HepG2 (cell line): Measurements from ENCODE around the gene EFNA4. TPM values are rescaled to one million over a fixed set of nuclear protein-coding genes. Genes with fewer than 3 reads are reported as not detected.

Source experiments
- ARID3A ChIP-seq: IDR thresholded peaks from 2 replicates; pipeline ENCODE4 v1.6.1; 2012; ENCODE audit warnings: low read depth, low read length, improper control_type of control experiment
- ARID5B ChIP-seq: IDR thresholded peaks from 2 replicates; pipeline ENCODE4 v1.4.0; 2020; ENCODE audit warnings: mild to moderate bottlenecking, missing genetic modification reagents
- ATF4 ChIP-seq, 2 experiments: fragments of 450-650 bp in 1 of 2; sonication (generic) in 1 of 2; formaldehyde crosslinking; IDR thresholded peaks; 2 replicates each; pipeline versions ENCODE4 v1.5.0 to v1.8.0; 2020 to 2022; ENCODE audit warnings: mild to moderate bottlenecking in 1 of 2, missing genetic modification reagents in 1 of 2
- BHLHE40 ChIP-seq: IDR thresholded peaks from 2 replicates; pipeline ENCODE4 v1.6.1; 2011; ENCODE audit warnings: low read length, improper control_type of control experiment
- GABPB1 ChIP-seq: IDR thresholded peaks from 2 replicates; pipeline ENCODE4 v1.6.1; 2016; ENCODE audit warnings: mild to moderate bottlenecking, missing genetic modification reagents, moderate library complexity, missing compliant biosample characterization
- HOXA5 ChIP-seq: sonication (generic); formaldehyde crosslinking; IDR thresholded peaks from 2 replicates; pipeline ENCODE4 v1.4.0; 2020; ENCODE audit warnings: missing genetic modification reagents
- ISX ChIP-seq: sonication (generic); formaldehyde crosslinking; conservative IDR thresholded peaks from 2 replicates; pipeline ENCODE4 v1.5.0; 2020; ENCODE audit warnings: missing genetic modification reagents
- MYC ChIP-seq: sonication (generic); formaldehyde crosslinking; IDR thresholded peaks from 2 replicates; pipeline ENCODE4 v1.9.0; 2021; ENCODE audit warnings: missing genetic modification reagents, borderline replicate concordance
- SALL1 ChIP-seq: sonication (generic); formaldehyde crosslinking; IDR thresholded peaks from 2 replicates; pipeline ENCODE4 v1.8.0; 2022; ENCODE audit warnings: mild to moderate bottlenecking, missing genetic modification reagents
- SATB2 ChIP-seq: sonication (generic); formaldehyde crosslinking; IDR thresholded peaks from 2 replicates; pipeline ENCODE4 v1.5.0; 2020; ENCODE audit warnings: missing genetic modification reagents
- THAP11 ChIP-seq: IDR thresholded peaks from 2 replicates; pipeline ENCODE4 v1.6.1; 2016; ENCODE audit warnings: missing biosample characterization, missing genetic modification reagents
- ZBTB7A ChIP-seq: sonication (generic); formaldehyde crosslinking; IDR thresholded peaks from 2 replicates; pipeline ENCODE4 v1.8.0; 2022; ENCODE audit warnings: mild to moderate bottlenecking, missing genetic modification reagents
- ZFP90 ChIP-seq: sonication (generic); formaldehyde crosslinking; IDR thresholded peaks from 2 replicates; pipeline ENCODE4 v1.8.0; 2022; ENCODE audit warnings: missing genetic modification reagents, mild to moderate bottlenecking, inconsistent platforms, borderline replicate concordance
- ZMYM3 ChIP-seq: sonication (generic); formaldehyde crosslinking; IDR thresholded peaks from 2 replicates; pipeline ENCODE4 v1.5.1; 2020; ENCODE audit warnings: mild to moderate bottlenecking, missing genetic modification reagents
- ZNF12 ChIP-seq: sonication (generic); formaldehyde crosslinking; IDR thresholded peaks from 2 replicates; pipeline ENCODE4 v1.5.0; 2020; ENCODE audit warnings: missing genetic modification reagents
- ZNF564 ChIP-seq: sonication (generic); formaldehyde crosslinking; IDR thresholded peaks from 2 replicates; pipeline ENCODE4 v1.8.1; 2023; ENCODE audit warnings: mild to moderate bottlenecking, missing genetic modification reagents
- ZNF772 ChIP-seq: sonication (generic); formaldehyde crosslinking; IDR thresholded peaks from 2 replicates; pipeline ENCODE4 v1.5.0; 2020; ENCODE audit warnings: mild to moderate bottlenecking, missing genetic modification reagents
- ZNF841 ChIP-seq: sonication (generic); formaldehyde crosslinking; IDR thresholded peaks from 2 replicates; pipeline ENCODE4 v1.8.1; 2023; ENCODE audit warnings: missing genetic modification reagents, borderline replicate concordance
- polyA plus RNA-seq, 8 experiments: library from polyadenylated mRNA; depleted of rRNA in 3 of 8; stranded (reverse) in 7 of 8; unstranded in 1 of 8; fragments of >200 nt; fragmentation: Illumina TruSeq in 4 of 8; extraction: Trizol in 4 of 8; gene quantifications; 2 replicates each; pipeline versions ENCODE4 v1.2.1 to v1.2.3, GENCODE V29; 2011 to 2016; ENCODE audit warnings: low read depth in 4 of 8, missing spikeins in 1 of 8, mixed read lengths in 1 of 8; ENCODE audit not compliant: insufficient read depth in 1 of 8
- total RNA-seq, 5 experiments: library from RNA; depleted of rRNA; stranded (reverse); fragments of >200 nt; fragmentation: Illumina TruSeq; extraction: Trizol; gene quantifications; 2 replicates each; pipeline ENCODE4 v1.2.3, GENCODE V29; 2016; ENCODE audit warnings: low read depth in 1 of 5
- TF ChIP-seq, protein P1 (sequence below): fragments of 450-650 bp; IDR thresholded peaks from 2 replicates; pipeline ENCODE4 v1.6.1; 2016
- TF ChIP-seq, protein P2 (sequence below): sonication (generic); formaldehyde crosslinking; IDR thresholded peaks from 2 replicates; pipeline ENCODE4 v1.5.0; 2020; ENCODE audit warnings: mild to moderate bottlenecking, missing genetic modification reagents

EFNA4 gene
- total and polyA plus RNA-seq, 2 of the 13 experiments (the other 11 are each of a cell fraction or from before 2014, with no cell fraction given): 12.0 to 17.2 TPM

DNA sequence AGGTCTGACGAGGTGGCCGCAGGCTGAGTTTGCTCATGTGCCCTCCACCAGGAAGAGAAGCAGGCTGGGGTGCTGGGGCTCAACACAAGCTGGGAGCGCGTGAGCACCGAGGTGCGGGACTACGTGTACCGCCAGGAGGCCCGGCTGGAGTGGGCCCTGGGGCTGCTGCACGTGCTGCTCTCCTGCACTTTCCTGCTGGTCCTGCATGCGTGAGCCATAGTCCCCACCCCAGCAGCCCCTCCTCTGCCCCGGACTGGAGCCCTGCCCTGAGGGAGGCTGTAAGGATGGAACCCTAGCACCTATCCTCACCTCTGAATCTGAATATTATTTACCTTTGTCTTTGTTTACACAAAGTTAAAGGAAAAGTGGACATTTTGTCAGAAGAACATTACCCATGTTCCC lies 20.2 kb upstream of the EFNA4 start (continued):
- TF ChIP-seq ARID5B (CRISPR knock-in tag) (peak; percentile 15; the same call in 1 of the 2 replicates), ATF4 (CRISPR knock-in tag; IDR thresholded peaks at IDR 0.05) (no peak), ARID3A (no peak), BHLHE40 (peak; percentile 88), ZNF841 (CRISPR knock-in tag) (no peak), SATB2 (CRISPR knock-in tag) (no peak), SALL1 (CRISPR knock-in tag) (peak; percentile 24; the same call in 1 of the 2 replicates), ZNF772 (0 out of 2 replicates have a peak, but pooled peaks have one; percentile 25), ZNF12 (CRISPR knock-in tag) (0 out of 2 replicates have a peak, but pooled peaks have one; percentile 20), GABPB1 (CRISPR knock-in tag) (peak; percentile 45; the same call in 1 of the 2 replicates), ZNF564 (no peak), ISX (CRISPR knock-in tag) (no peak), THAP11 (CRISPR knock-in tag) (no peak), ZMYM3 (CRISPR knock-in tag) (no peak), HOXA5 (CRISPR knock-in tag) (no peak), ZBTB7A (CRISPR knock-in tag) (0 out of 2 replicates have a peak, but pooled peaks have one; percentile 25), MYC (CRISPR knock-in tag) (peak; percentile 48; the same call in 1 of the 2 replicates), ZFP90 (CRISPR knock-in tag) (no peak)
- TF ChIP-seq, protein P1, sequence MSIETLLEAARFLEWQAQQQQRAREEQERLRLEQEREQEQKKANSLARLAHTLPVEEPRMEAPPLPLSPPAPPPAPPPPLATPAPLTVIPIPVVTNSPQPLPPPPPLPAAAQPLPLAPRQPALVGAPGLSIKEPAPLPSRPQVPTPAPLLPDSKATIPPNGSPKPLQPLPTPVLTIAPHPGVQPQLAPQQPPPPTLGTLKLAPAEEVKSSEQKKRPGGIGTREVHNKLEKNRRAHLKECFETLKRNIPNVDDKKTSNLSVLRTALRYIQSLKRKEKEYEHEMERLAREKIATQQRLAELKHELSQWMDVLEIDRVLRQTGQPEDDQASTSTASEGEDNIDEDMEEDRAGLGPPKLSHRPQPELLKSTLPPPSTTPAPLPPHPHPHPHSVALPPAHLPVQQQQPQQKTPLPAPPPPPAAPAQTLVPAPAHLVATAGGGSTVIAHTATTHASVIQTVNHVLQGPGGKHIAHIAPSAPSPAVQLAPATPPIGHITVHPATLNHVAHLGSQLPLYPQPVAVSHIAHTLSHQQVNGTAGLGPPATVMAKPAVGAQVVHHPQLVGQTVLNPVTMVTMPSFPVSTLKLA: no peak
- TF ChIP-seq, protein P2, sequence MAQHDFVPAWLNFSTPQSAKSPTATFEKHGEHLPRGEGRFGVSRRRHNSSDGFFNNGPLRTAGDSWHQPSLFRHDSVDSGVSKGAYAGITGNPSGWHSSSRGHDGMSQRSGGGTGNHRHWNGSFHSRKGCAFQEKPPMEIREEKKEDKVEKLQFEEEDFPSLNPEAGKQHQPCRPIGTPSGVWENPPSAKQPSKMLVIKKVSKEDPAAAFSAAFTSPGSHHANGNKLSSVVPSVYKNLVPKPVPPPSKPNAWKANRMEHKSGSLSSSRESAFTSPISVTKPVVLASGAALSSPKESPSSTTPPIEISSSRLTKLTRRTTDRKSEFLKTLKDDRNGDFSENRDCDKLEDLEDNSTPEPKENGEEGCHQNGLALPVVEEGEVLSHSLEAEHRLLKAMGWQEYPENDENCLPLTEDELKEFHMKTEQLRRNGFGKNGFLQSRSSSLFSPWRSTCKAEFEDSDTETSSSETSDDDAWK (CRISPR knock-in tag): no peak
